Activated CD8-positive, alpha-beta memory T cell treated with anti-CD3 and anti-CD28 coated beads for 48 hours (primary cell): ENCODE results near the gene CCZ1B.
"Not testable (repeated sequence)": the region's sequence is repeated elsewhere in the genome, so short reads cannot be mapped to it uniquely, and the experiment has no call there.

Experiments
- DNase-seq, 3 experiments: peaks; one replicate each; pipeline ENCODE4 v3.0.0-alpha.2; 2020; ENCODE audit warnings: low read depth in 2 of 3, low spot score in 2 of 3

Gene CCZ1B

DNA sequence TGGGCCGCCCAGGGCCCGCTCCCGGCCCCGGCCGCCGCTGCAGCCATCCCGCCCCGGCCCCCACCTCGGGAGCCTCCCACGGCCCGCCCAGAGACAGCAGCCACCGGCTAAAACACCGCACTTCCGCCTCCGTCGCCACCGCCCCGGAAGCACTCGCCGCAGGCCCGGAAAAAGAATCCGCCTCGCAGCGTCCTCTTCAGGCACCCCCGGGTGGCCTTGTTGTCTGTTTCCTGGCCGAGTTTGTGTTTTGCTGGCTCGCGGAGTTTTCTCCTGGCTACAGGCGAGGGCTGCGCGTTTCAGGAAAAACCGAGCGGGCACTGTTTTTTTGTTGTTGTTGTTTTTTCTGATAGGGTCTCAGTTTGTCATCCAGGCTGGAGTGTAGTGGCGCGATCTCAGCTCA, at the start of gene CCZ1B:
Gene CCZ1B (minus strand): TSS at position 125 of the 400 bp plus-strand sequence. CDS start 78 bp downstream, at position 47.
- DNase-seq = peak; percentile 54 to 70 (median 60)

DNA sequence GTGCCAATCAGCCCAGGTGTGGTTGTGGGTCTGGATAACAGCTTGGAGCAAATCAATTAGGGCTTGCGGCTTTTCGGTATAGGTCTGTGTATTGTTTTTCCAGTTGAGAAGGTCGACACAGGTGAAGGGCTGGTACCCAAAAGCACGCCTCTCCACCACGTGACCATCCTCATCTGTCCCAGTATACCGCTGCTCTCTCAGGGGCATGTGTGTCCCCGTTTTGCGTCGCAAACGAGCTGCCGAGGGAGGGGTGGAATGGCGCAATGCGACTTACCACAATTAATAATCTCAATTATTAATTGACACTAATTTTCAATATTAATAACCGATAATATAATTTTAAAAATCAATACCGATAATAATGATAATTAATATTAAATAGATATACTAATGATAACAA, 48.9 kb upstream of the CCZ1B start:
- DNase-seq = not testable (repeated sequence)

DNA sequence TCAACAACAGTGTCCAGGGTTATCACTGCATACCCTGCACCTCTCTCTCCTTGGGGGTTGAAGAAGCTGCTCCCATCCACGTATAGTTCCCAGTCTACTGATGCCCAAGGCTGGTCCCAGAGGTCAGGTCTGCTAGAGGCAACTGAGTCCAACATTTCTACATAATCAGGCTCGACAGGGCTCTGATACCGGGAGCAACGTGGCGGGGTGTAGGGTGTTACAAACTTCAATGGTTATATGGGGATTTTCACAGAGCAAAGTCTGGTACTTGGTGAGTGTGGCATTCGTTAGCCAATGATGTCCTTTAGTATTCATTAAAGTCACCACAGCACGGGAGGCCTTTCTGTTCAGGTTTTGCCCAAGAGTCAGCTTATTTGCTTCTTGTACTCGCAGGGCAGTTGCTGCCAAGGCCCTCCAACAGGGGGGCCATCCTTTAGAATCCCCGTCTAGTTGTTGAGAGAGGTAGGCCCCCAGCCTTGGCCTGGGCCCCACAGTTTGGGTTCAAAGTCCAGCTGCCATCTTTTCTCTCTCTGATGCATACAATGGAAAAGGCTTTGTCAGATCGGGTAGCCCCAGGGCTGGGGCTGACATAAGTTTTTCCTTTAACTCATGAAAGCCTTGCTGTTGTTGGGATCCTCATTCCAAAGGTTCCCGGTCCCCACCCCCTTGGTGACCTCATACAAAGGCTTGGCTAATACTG, 46.3 kb upstream of the CCZ1B start:
- DNase-seq = not testable (repeated sequence)

DNA sequence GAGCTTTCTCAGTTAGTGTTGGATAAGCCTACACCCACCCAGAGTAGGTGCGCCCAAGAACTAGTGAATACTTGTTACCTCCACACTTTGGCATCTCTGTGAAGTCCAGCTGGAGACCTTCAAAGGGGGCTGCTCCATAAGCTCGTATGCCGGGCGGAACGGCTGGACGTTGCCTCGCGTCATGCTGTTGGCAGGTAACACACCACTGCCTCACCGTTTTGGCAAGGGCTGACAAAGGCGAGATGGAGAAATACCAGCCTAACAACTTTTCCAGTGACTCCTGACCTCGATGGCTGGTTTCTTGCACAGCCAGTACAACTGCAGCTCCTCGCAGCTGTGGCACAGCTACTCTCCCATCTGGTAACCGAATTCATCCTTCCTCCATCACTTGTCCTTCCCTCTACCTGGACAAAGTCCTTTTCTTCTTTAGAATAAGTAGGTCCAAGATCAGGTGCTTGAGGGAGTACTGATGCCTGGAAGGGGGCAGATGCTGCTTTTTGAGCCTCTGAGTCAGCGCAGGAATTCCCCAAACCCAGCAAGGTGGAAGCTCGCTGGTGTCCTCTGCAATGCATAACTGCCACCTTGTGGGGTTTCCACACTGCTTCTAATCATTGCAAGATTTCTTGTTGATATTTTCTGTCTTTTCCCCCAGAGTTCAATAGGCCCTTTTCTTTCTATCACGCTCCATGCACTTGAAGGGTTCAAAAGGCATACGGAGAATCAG, 45.5 kb upstream of the CCZ1B start:
- not testable (repeated sequence) for DNase-seq

DNA sequence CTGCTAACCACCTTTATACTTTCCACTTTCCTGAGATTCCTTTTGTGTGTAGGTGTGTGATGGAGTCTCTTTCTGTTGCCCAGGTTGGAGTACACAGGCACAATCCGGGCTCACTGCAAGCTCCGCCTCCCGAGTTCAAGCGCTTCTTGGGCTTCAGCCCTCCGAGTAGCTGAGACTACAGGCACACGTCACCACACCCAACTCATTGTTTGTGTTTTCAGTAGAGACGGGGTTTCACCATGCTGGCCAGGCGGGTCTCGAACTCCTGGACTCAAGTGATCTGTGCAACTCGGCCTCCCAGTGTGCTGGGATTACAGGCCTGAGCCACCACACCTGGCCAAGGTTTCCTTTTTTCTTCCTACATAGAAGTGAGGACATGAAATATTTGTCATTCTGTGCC, 38.7 kb upstream of the CCZ1B start:
- not testable (repeated sequence) for DNase-seq

DNA sequence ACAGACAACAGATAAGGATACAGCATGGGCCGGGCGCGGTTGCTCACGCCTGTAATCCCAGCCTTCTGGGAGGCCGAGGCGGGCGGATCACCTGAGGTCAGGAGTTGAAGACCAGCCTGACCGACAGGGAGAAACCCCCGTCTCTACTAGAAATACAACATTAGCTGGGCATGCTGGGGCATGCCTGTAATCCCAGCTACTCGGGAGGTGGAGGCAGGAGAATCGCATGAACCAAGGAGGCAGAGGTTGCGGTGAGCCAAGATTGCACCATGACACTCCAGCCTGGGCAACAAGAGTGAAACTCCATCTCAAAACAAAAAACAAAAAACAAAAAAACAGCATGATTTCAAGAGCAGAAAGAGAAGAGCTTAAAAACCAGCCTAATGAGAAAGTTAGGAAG, 38.1 kb upstream of the CCZ1B start:
- not testable (repeated sequence) for DNase-seq

DNA sequence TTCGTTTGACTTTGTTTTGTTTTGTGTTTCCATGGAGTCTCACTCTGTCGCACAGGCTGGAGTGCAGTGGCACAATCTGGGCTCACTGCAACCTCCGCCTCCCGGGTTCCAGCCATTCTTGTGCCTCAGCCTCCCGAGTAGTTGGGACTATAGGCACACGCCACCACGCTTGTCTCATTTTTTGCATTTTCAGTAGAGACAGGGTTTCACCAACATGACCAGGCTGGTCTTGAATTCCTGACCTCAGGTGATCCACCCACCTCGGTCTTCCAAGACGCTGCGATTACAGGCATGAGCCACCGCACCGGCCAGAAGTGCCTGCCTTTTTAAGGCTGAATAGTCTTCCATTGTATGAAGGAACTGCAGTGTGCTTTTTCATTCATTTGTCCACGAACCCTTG, 36.8 kb upstream of the CCZ1B start:
- DNase-seq = not testable (repeated sequence)

DNA sequence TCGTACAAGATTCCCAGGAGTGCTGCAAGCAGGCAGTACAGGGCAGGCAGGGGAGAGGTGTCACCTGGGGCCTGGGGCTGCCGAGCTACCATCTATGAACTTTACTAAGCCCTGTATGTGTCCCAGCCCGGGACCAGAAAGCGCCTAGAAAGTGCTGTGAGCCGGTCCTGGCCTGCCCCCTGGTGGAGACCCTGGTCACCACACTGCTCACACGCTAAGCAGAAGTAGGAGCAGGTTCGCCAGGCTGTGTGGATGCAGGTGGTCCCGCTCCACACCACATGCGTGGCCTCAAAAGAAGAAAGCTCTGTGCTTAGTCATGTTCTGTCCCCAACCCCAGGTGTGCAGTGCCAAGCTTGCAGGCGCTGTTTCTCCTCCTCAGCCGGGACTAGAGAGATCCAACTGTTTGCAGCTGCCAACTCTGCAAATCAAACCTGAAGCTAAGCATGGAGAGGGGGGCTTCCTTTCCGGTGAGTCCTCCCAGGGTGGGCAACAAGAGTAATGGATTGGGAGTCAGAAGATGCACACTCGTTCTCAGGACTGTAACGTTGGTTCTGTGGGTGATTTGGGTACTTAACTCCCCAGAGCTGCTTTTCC, 31.7 kb upstream of the CCZ1B start:
- DNase-seq = peak; percentile 55 to 68 (median 55)

DNA sequence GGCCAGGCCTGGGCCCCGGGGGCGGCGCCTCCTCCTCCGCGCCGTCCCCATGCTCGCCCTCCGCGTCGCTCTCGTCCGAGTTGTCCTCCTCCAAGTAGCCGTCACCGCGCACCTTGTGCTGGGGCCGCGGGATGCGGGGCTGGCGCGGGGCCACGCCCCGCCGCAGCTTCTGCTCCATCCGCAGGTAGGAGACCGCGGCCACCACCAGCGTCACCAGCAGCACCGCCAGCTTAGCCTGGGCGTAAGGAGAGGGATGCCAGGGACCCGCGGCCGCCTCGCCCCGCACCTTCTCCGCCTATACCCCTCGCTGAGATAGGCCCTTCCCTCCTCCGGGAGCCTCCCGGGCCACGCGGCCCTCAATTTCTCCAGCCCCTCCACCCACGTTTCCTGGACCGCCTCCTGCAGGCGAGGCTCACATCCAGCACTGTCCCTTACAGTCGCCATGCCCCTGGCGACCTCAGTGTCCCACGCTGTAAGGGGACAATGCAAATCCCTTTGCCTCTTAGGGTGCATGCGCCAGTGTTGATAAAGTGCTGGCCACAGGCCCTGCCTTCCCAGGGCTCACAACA, 29.6 kb upstream of the CCZ1B start:
- not testable (repeated sequence) for DNase-seq

DNA sequence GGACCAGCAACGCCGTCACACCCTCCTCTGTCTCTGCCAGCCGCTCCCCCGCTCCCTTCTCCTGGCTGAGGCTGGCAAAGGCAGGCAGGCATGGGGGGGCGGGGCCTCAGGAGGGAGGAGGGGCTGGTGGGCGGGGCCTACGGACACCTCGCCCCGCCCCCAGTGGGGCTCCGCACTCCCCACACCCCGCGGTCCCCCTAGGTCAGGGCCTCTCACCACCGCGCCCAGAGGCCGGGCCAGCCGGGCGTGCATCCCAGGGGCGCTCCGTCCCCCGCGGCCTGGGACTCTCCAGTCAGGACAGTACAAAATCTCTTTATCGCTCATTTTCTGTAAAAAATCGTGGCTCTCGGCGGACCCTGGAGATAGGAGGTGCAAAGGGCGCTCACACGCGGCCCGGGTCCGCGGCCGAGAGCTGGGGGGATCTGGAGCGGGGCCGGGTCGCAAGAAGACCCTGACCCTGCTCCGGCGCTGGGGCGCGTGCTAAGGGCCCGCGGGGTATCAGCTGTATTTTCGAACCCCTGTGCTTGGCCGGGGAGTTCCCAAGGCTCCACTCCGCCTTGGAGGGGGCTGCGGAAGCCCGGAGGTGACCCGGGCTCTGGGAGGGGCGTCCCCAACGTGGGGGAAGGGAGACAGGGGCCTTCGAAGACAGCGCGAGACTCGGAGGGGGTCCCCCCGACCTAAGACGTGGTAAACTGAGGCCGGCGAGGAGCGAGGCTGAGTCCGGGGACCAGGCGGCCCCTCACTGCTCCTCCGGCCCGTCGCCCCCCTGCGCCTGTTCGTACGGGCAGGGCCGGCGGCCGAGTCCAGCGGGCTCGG, 28.9 kb upstream of the CCZ1B start:
- not testable (repeated sequence) for DNase-seq

DNA sequence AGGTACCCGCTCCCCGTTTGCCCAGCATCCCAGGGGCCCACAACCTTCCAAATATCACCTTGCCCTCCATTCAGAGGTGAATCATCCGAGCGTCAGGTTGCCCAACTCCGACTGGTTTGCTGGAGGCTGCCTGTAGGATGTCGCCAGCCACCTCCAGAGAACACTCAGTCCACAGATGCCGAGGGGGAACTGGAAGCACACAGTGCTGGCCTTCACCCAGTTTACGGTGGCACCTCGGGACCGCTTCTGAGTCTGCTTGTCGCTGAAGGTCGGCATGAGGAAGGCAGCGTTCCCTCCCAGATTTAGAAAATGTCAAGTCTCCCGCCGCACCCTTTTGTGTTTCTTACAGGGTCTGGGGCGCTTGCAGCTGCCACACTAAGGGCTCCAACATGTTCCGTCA, 27.6 kb upstream of the CCZ1B start:
- not testable (repeated sequence) for DNase-seq

DNA sequence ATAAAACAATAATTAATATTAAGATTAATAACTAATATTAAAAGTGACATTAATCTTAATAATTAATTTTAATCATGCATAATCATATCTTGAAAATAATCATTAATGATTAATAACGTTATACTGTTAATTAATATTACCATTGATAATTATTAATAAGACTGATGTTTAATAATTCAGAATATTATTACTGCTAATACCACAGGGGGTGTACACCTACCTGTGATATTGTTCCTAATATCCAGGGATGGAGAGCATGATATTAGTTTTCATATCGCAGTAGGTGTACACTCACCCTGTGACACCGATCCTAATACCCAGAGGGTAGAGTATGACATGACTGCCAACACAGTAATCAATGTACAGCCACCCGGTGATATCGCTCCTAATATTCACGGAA, 23.1 kb upstream of the CCZ1B start:
- not testable (repeated sequence) for DNase-seq

DNA sequence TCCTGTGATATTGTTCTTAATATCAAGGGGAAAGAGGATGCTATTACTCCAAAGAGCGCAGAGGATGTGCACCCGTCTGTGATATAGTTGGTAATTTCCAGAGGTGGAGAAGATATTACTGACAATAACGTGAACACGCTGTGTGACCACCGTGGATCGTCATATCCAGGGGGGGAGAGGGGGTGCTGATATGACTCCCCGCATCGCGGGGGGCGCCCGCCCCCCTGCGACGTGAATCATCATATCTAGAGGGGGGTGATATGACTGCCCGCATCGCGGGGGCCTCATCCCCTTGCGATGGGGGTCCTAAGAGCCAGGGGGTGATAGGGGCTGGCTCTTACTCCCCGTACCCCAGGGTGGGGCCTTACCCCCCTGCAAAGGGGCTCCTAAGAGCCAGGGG, 21.7 kb upstream of the CCZ1B start:
- not testable (repeated sequence) for DNase-seq

DNA sequence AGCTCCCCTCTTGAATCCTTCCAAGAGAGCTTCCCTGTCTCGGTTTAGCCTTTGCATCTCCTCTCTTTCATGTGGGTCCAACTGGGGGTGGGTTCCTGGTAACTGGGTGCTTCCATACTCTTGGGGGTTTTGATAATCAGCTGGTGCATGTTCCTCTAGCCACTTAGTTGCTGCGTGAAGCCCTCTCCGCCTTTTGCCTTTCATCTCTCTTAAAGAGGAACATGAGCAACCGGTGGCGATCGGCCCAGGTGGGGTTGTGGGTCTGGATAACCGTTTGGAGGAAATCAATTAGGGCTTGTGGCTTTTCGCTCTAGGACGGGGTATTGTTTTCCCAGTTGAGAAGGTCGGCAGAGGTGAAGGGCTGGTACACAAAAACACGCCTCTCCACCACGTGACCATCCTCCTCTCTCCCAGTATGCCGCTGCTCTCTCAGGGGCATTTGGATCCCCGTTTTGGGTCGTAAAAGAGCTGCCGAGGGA, 19.9 kb upstream of the CCZ1B start:
- not testable (repeated sequence) for DNase-seq

DNA sequence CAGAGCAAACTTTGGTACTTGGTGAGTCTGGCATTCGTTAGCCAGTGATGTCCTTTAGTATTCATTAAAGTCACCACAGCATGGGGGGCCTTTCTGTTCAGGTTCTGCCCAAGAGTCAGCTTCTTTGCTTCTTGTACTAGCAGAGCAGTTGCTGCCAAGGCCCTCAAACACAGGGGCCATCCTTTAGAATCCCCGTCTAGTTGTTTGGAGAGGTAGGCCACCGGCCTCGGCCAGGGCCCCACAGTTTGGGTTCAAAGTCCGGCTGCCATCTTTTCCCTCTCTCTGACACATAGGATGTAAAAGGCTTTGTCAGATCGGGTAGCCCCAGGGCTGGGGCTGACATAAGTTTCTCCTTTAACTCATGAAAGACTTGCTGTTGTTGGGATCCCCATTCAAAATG, 17.6 kb upstream of the CCZ1B start:
- not testable (repeated sequence) for DNase-seq

DNA sequence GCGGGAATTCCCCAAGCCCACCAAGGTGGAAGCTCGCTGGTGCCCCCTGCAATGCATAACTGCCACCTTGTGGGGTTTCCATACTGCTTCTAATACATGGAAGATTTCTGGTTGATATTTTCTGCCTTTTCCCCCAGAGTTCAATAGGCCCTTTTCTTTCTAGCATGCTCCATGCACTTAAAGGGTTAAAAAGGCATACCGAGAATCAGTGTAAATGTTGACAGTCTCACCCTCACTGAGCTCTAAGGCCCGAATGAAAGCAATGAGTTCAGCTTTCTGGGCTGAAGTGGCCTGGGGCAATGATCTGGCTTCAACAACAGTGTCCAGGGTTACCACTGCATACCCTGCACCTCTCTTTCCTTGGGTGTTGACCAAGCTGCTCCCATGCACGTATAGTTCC, 17.0 kb upstream of the CCZ1B start:
- DNase-seq = not testable (repeated sequence)

DNA sequence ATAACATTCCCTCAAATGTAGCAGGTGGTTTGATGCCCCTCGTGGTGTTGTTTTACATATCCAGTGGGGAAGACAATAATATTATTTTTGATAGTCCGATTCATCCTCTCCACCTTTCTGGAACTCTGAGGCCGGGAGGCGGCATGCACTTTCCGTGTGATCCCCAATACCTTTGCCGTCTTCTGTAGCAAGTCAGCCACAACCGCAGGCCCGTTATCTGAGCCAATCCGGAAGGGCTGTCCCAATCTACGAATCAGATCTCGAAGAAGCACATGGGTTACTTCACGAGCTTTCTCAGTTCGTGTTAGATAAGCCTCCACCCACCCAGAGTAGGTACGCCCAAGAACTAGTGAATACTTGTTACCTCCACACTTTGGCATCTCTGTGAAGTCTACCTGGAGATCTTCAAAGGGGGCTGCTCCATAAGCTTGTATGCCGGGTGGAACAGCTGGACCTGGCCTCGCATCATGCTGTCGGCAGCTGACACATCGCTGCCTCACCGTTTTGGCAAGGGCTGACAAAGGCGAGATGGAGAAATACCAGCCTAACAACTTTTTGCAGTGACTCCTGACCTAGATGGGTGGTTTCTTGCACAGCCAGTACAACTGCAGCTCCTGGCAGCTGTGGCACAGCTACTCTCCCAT, 16.3 kb upstream of the CCZ1B start:
- DNase-seq = not testable (repeated sequence)

DNA sequence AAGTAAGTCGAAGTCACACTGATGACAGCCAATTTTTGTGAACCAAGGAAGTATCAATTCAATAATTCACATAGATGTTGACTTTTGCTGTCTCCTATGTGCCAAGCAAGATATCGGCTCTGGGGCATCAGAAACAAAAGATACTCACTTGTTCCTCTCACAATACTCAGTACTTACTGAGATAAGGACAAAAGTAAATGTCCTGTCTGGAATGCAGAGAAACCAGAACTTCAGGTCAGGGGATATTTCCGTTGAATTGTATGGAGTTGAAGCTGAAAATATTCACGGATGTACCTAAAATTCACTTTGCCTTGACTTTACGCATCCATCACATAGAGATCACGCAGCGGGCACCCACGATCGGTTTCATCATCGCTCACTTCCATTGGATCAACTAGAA, 11.0 kb upstream of the CCZ1B start:
- not testable (repeated sequence) for DNase-seq

DNA sequence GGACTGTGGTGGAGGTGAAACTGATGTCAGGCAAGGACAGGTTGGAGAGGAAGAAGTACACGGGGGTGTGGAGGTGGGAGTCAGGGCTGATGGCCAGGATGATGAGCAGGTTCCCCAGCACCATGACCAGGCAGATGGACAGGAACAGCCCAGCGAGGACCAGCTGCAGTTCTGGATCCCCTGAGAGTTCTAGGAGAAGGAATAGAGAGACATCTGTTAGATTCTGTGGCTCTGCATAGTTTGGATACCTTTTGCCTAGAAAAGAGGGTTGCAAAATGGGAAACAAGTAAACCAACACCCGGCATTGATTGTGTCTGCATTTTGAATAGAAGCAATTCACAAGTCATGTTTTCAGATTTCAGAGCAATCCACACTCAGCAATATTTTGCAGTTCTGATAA, 9.4 kb upstream of the CCZ1B start:
- not testable (repeated sequence) for DNase-seq

DNA sequence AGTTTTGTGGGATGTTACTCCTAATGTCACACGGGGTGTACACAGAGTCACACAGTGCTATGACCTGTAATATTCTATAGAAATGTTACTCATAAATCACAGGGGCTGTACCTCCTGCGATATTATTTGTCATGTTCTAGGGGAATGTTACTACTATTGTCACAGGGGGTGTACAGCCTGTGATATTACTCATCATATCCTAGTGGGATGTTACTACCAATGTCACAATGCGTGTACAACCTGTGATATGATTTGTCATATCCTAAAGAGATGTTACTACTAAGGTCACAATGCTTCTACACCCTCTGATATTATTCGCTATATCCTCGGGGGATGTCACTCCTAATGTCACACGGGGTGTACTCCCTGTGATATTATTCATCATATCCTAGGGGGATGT, 7.6 kb upstream of the CCZ1B start:
- DNase-seq = no peak
